Lower leg skin (tissue), 4 donors: ENCODE measurements around the gene PRPSAP2. TPM values are rescaled to one million over a fixed set of nuclear protein-coding genes. Genes with fewer than 3 reads are reported as not detected.
"Not testable (repeated sequence)": the region's sequence is repeated elsewhere in the genome, so short reads cannot be mapped to it uniquely, and the experiment has no call there.

ENCODE experiments used
- DNase-seq, 2 donors: peaks; one replicate each; pipeline ENCODE4 v3.0.0-alpha.2; 2019; ENCODE audit warnings: low spot score in 2 of 2
- H3K4me3 ChIP-seq: fragments of 200-600 bp; sonication (generic); 2 replicates; pipeline ENCODE4 v1.5.1; 2017; ENCODE audit warnings: mild to moderate bottlenecking, low read depth; ENCODE audit not compliant: poor library complexity, severe bottlenecking
- POLR2A ChIP-seq, 2 donors: fragments of 450-650 bp; IDR thresholded peaks; one replicate each; pipeline ENCODE4 v1.6.1; 2016 to 2017; ENCODE audit warnings: antibody characterized with exemption in 2 of 2, mild to moderate bottlenecking in 1 of 2, moderate library complexity in 1 of 2
- WGBS, 2 donors: methylation state at CpG; one replicate each; pipeline ENCODE4 v1.1.5; 2018; 5-methylcytosine and 5-hydroxymethylcytosine counted together
- intact Hi-C: fragments of 100-400 bp; cut with DNase I; formaldehyde crosslinking; loops from one replicate; pipeline ENCODE4 v1.15.0; 2023; ENCODE audit warnings: low total_unique reads
- total RNA-seq, 4 donors: library from RNA; depleted of rRNA; stranded (reverse); fragments of >200 nt; gene quantifications; one replicate each; pipeline ENCODE4 v1.1.0, GENCODE V29; 2016
- TF ChIP-seq, protein P1 (sequence below), 3 donors: fragments of 450-650 bp; IDR thresholded peaks; one replicate each; pipeline ENCODE4 v1.5.1; 2016; ENCODE audit warnings: antibody characterized with exemption in 3 of 3, mild to moderate bottlenecking in 3 of 3, moderate library complexity in 2 of 3

Gene PRPSAP2, protein sequence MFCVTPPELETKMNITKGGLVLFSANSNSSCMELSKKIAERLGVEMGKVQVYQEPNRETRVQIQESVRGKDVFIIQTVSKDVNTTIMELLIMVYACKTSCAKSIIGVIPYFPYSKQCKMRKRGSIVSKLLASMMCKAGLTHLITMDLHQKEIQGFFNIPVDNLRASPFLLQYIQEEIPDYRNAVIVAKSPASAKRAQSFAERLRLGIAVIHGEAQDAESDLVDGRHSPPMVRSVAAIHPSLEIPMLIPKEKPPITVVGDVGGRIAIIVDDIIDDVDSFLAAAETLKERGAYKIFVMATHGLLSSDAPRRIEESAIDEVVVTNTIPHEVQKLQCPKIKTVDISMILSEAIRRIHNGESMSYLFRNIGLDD
- 10 to 100 TPM; 16.3 to 27.3 (median 23.0) TPM for total RNA-seq

DNA sequence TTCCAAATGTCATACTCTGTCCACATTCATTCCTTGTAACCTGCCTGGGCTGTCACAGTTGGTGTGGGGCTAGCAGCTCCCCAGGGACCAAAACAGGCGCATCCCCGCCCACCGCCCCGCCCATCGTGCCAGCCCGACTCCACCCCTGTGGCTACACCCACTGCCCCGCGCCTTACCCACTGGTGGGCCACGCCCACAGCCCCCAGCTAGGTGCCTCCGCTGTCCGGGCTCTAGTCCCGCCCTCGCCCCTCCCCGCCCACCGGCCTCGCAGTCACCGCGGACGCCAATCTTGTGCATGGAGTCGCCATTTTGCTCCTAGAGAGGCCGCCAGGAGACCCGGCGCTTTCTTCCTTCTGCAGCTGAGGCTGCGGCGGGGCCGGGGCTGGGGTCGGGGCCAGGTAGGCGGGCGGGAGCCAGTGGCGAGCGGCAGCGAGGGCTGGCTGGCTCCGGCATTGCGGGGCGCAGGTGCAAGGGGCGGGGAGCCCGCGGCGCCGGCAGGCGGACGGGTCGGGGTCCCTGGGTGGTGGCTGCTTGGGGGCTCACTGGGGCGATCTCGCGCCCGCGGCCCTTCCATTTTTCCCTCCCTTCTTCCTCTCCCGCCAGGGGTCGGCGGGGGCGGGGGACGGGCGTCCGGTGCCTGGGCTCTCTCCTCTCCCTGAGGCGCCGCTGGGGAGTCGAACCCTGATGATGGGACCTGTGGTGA, at the start of gene PRPSAP2:
PRPSAP2 (plus strand) TSS at position 268 of the 703 bp plus-strand sequence. CDS start 7,703 bp downstream, outside the sequence.
- WGBS, 2 donors, result 0 to 2% methylated on average over 30 to 31 of the region's 58 CpGs
- TF ChIP-seq POLR2A (IDR thresholded peaks at IDR 0.05), result no peak
- TF ChIP-seq, protein P1, sequence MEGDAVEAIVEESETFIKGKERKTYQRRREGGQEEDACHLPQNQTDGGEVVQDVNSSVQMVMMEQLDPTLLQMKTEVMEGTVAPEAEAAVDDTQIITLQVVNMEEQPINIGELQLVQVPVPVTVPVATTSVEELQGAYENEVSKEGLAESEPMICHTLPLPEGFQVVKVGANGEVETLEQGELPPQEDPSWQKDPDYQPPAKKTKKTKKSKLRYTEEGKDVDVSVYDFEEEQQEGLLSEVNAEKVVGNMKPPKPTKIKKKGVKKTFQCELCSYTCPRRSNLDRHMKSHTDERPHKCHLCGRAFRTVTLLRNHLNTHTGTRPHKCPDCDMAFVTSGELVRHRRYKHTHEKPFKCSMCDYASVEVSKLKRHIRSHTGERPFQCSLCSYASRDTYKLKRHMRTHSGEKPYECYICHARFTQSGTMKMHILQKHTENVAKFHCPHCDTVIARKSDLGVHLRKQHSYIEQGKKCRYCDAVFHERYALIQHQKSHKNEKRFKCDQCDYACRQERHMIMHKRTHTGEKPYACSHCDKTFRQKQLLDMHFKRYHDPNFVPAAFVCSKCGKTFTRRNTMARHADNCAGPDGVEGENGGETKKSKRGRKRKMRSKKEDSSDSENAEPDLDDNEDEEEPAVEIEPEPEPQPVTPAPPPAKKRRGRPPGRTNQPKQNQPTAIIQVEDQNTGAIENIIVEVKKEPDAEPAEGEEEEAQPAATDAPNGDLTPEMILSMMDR (IDR thresholded peaks at IDR 0.05), result no peak
- peak; percentile 94 to 98 for DNase-seq
- H3K4me3 ChIP-seq, result peak within 1 kb of the TSS; percentile 89
- intact Hi-C loops, result no loop called here

DNA sequence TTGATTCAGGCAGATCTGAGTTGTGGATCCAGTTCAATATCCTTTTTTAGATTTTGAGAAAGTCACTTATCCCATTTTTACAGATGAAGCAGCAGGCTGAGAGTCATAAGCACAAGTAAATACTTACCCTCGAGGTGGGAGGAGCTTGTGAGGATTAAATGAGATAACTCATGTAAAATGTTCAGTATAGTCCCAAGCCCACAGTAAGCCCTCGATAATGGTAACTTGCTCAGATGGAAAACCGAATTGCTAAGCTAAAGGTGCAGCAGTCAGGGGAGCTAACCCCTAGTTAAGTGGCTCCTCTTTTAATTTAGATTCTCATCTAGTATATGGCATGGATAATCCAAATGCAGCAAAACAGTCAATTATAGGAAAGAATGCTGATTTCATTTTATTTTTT, 42.0 kb upstream of the PRPSAP2 start:
- H3K4me3 ChIP-seq, intact Hi-C loops, DNase-seq: not testable (repeated sequence)
- WGBS, 2 donors, result 54 to 71% methylated on average over 3 of the region's 3 CpGs

DNA sequence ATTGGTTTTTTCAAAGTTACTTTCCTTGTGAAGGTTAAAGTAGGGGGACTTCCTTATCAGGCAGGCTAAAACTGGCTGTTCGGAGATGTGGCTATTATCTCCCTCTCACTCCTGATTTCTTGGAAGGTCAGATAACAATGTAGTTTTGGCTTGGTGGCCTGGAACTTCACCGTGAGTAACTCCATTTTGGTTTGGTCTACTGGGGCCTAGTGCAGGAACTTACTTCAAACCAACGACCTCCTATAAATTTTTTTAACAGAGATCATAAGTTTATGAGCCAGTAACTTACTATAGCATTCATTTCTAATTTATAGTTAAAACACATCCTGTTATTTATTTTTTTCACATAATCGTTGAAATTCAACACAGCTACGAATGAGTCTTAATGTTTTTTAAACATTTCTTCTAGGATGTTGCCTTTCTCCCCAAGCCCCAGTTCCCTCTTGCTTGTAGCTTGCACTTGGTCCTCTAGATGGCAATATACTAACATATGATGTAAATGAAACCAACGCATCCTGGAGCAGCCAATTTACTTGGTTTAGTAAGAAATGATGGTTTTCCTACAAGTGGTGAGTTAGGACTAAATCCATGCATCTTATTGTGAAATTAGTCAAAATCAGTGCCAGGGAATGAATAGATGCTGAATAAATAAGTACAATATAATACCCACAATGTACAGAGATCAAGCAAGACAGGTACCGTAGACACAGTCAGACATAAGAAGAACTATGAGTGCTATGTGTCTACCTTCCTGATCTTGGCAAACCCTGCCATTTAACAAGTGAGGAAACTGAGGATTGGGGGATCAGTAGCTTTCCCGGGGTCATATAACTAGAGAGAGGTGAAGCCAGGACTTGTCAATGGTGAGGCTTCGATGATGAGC, 41.2 kb upstream of the PRPSAP2 start:
- H3K4me3 ChIP-seq, intact Hi-C loops: not testable (repeated sequence)
- 46 to 48% methylated on average over 8 to 9 of the region's 9 CpGs for WGBS, 2 donors
- DNase-seq, result peak in 1 of 2 donors; percentile 25

DNA sequence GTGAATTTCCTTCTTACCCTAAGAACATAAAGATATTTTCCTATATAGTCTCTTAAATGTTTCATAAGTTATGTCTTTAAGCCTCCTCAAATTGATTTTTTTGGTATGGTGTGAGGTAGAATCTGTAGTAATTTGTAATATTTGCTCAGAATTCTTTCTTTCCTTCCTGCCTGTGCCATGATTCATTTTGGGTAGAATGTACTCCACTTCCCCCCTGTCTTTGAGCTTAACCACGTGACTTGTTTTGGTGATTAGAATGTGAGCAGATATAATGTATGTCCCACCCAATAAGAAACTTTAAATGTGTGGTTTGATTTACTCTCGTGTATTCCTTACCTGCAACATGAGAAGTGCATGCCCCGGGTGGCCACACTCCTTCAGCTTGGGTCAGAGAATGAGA, 36.5 kb upstream of the PRPSAP2 start:
- intact Hi-C loops, H3K4me3 ChIP-seq, DNase-seq: not testable (repeated sequence)
- WGBS, 2 donors, result 71 to 75% methylated on average over 3 of the region's 3 CpGs

DNA sequence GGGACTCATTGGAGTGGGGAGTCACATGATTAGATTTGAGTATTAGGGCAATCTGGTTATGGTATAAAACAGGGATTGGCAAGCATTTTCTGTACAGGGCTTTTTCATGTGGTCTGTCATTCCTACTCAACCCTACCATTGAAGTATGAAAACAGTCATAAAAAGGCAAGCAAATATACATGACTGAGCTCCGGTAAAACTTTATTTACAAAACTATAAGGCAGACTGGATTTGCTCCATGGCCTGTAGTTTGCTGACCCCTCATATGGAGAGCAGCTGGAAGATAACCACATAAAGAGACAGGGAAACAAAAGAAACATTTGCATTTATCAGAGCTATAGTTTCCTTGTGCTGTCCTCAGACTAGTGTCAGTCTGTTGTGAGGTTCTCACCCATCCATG, 30.3 kb upstream of the PRPSAP2 start:
- intact Hi-C loops, H3K4me3 ChIP-seq, DNase-seq: not testable (repeated sequence)
- WGBS, 2 donors, result no CpG with 5 or more reads among the region's 1 CpG

DNA sequence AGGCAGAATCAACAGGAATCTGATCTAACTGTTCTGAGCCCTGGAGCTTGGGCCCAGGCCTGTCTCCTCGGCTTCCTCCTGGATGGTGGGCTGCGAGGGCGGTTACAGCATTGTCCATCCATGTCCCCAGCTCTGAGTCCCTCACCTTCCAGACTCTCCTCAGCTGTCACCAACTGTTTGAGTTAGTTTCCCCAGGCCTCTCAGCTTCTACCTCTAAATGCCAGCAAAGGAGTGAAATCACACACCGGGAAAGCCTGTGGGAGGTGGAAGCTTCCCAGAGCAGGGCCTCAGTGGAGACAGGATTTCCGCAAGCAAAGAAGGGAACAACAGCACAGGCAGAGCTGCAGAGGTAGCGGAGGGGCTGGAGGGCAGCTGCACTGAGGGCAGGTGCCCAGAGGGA, 9.4 kb upstream of the PRPSAP2 start:
- TF ChIP-seq, protein P1 (IDR thresholded peaks at IDR 0.05), result no peak
- no peak for TF ChIP-seq POLR2A (IDR thresholded peaks at IDR 0.05)
- intact Hi-C loops, result no loop called here
- 91 to 94% methylated on average over 6 of the region's 6 CpGs for WGBS, 2 donors
- H3K4me3 ChIP-seq, result no peak overlapping the region
- no peak for DNase-seq

DNA sequence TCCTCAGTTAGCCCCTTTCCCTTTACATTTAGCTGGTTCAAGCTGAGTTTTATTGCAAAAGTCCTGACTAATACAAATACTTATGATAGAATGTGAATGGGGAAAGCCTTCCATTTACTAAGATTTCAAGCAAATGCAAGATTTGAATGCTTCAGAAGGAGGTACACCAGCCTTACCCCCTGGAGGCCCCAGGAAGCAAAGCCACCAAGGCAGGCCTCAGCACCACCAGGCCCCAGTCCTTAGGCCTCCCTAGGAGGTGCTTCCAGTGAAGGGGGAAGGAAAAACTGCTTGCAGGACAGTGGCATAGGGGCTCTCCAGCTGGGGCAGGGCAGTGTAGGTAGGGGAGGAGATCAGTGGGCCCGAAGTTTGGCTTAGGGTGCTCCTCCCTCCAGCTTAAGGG, 7.3 kb upstream of the PRPSAP2 start:
- TF ChIP-seq, protein P1 (IDR thresholded peaks at IDR 0.05), result no peak
- no peak for TF ChIP-seq POLR2A (IDR thresholded peaks at IDR 0.05)
- 68% methylated on average over 1 of the region's 1 CpG for WGBS, 2 donors
- H3K4me3 ChIP-seq, result no peak overlapping the region
- intact Hi-C loops, result no loop called here
- DNase-seq, result no peak
